GM19193 (cell line): Measurements from ENCODE around the gene CXCR3.
A peak's percentile ranks its signal among the peaks of the same experiment; 100 is the strongest.

Experiments used
- POLR2A ChIP-seq: IDR thresholded peaks from 4 replicates; pipeline ENCODE4 v1.6.1; 2011; ENCODE audit not compliant: insufficient read depth, insufficient read length; ENCODE audit errors: extremely low read depth

The CXCR3 gene

DNA sequence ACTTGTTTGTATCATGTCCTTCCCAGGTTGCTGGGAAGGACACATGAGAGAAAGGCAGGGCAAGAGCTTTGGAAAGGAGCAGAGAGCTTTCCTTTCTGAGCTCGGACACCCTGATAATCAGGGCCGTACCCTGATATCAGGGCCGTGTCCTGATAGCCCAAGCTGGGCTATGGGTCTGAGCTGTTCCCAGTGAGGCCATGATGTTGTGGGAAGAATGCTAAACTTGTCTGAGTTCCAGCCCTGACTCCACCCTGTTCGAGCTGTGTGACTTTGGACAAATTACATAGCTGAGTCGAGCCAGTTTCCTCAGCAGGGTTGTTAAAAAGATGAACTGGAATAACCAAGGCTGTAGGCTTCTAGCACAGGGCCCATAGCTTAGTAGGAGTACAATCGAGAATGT lies 3.3 kb upstream of the CXCR3 start:
- no peak for TF ChIP-seq POLR2A

DNA sequence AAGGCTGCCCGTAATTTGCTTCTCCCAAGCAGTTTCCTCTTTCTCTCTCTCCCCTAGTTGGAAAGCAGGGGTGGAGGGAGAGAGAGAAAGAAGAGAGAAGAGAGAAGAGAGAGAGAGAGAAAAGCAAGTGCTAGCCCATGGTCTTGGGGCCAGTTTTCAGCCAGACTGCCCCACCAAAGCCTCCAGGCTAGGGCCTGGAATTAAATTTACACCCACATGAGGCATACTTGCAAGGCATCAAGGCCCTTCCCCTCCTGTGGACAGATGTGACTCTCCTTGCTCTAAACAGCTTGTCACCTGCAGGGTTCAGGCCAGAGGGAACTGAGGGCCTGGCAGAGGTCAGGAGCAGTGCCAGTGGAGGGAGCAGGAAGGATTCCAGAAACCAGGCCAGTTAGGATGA lies 1.7 kb upstream of the CXCR3 start:
- no peak for TF ChIP-seq POLR2A

DNA sequence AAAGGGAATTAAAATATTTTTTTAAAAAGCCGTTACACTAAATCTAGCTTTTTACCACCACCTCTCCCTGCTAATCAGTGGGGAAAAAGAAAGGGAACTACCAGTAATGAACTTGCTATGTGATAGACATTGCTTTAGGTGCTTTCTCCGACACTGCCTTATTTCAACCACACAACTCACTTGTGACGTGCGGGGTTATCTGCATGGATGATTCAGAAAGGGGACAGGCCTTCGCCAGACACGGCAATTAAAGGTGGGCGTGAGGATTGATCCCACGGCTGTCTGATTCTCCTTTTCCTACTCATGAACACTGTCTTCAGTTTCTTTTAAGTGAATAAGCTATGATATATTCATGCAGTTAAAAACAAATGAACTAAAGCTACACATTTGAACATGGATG lies 882 bp upstream of the CXCR3 start:
- no peak for TF ChIP-seq POLR2A

DNA sequence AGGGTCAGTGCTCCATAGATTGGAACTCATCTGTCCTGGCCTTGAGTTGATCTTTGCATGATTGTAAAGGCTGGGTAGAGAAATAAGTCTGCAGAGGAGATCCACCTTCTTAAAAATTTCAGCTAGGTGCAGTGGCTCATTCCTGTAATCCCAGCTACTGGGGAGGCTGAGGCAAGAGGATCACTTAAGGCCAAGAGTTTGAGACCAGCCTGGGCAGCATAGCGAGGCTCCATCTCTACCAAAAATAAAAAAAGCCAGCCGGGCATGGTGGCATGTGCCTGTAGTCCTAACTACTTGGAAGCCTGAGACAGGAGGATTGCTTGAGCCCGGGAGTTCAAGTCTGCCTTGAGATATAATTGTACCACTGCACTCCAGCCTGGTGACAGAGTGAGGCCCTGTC lies 476 bp upstream of the CXCR3 start:
- no peak for TF ChIP-seq POLR2A

DNA sequence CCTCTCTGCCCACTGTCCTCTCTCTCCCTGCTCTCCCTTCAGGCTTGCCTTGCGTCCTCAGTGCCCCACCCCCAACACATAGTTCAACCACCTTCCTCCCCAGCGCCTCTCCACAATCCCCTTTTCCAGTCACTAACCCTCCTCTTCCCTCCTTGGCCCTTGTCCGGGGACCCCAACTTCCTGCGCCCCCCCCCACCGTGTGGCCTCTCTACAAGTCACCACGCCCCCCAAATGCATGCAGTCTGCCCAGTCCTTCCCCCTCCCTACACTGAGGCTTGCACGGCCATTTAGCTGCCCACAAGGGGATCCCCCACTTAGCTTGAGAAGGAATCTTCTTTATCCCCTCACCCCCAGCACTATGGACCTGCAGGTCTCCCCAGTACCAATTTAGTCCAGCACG lies 569 bp downstream of the CXCR3 start:
- TF ChIP-seq POLR2A, result no peak

DNA sequence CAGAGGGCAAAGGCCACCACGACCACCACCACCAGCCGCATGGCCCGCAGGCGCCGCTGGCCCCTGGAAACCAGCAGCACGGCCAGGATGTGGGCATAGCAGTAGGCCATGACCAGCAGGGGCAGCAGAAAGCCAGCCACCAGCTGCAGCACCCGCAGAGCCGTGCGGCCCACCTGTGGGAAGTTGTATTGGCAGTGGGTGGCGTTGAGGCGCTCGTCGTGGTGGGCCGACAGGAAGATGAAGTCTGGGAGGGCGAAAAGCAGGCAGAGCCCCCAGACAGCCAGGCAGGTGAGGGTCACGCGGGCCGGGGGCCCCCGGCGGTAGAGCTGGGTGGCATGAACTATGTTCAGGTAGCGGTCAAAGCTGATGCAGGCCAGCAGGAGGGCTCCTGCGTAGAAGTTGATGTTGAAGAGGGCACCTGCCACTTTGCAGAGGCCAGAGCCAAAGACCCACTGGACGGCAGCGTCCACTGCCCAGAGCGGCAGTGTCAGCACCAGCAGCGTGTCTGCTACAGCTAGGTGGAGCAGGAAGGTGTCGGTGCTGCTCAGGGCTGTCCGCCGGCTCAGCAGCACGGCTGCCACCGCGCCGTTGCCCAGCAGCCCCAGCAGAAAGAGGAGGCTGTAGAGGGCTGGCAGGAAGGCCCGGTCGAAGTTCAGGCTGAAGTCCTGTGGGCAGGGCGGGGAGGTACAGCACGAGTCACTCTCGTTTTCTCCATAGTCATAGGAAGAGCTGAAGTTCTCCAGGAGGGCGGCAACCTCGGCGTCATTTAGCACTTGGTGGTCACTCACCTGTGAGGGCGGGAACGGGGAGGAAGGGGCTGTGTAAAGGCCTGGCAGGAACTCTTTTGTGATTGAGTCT lies 1.4 kb downstream of the CXCR3 start:
- peak; percentile 13 for TF ChIP-seq POLR2A

DNA sequence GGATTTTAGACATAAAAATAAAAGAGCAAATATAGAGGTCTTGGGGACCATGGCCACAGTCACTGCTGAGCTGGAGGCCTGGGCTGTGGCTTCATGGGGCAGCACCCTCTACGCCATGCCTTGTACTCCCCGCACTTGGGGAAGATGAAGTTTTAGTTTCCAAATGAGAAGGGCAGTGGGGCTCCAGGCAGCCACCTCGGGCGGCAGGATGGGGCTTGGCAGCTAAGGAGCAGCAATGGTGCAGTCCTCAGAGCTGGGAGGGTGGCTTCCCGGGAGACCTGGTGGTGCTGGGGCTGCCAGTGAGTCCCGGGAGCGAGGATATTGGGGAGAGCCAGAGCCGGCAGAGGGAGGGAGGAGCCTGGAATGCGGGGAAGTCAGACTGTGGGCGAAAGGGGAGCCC lies 2.4 kb downstream of the CXCR3 start:
- TF ChIP-seq POLR2A, result no peak

DNA sequence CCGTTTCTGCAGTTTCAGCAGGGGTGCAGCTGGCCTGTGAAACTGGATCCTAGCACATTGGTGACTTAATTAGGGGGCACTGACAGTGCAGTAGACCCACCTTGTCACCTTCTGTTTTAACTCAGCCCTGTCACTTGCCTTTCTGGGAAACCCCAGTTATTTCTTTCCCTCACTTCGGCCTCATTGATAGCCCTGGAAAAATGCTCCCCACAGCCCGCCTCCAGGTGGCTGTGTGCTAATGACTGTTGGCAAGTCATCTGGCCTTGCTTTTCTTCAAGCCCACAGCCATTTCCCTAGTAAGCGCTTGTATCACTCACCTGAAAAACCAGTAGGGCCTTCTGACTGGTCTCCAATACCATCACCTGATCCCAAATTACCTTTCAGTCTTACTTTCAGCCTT lies 3.3 kb downstream of the CXCR3 start:
- TF ChIP-seq POLR2A, result no peak

DNA sequence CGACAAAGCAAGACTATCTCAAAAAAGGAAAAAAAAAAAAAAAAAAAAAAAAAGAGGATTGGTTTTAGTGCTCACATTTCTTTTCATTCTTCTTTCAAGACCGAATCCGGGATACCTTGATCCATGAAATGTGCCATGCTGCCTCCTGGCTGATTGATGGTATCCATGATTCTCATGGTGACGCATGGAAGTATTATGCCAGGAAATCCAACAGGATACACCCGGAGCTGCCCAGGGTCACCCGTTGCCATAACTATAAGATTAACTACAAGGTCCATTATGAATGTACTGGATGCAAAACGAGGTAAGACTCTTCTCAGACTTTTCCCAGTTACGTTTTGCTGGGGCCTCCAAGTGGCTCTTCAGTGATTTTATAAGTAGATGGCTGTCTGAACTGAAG lies 6.1 kb downstream of the CXCR3 start:
- no peak for TF ChIP-seq POLR2A

DNA sequence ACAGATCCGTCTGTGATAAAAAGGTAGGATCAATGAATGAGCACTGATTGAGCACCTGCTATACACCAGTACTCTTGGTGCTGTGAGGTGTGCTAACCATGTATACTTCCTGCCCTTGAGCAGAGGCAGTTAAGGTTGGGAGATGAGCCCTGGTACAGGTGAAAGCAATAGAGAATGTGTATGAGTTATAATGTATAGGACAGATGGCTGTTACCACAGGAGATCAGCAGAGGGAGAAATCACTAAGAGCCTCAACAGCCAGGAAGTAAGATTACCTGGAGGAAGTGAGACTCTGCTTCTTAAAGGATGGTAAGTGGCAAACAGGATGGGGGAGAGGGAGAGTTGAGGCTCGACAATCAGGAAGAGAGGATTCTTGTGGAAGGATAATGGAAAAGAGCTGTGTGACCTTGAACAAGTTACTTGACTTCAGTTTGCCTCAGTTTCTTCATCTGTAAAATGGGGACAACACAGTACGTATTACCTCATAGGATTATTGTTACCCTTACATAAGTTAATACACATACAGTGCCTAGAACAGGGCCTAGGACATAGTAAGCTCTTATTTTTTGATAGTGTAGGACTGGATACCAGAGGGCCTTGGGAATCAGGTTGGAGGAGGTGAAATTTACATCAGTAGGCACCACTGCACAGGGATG lies 9.1 kb downstream of the CXCR3 start:
- TF ChIP-seq POLR2A, result no peak

DNA sequence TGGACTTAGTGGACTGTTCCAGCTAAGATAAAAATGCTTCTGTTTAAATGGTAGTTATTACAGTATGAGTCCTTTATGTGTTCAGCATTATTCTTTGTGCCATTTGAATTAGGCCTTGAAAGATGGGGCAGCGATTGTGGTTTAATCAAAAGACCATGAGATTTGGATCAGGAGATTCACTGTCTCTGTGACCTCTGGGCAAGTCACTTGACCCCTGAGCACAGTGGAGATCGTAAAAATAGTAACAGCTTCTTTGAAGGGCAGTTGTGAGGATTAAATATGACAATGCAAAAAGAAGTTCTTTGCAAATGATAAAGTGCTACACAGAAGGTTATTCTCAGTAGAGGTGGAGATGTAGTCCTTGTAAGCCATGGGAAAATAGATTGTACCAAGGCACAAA lies 10.8 kb downstream of the CXCR3 start:
- TF ChIP-seq POLR2A, result no peak

DNA sequence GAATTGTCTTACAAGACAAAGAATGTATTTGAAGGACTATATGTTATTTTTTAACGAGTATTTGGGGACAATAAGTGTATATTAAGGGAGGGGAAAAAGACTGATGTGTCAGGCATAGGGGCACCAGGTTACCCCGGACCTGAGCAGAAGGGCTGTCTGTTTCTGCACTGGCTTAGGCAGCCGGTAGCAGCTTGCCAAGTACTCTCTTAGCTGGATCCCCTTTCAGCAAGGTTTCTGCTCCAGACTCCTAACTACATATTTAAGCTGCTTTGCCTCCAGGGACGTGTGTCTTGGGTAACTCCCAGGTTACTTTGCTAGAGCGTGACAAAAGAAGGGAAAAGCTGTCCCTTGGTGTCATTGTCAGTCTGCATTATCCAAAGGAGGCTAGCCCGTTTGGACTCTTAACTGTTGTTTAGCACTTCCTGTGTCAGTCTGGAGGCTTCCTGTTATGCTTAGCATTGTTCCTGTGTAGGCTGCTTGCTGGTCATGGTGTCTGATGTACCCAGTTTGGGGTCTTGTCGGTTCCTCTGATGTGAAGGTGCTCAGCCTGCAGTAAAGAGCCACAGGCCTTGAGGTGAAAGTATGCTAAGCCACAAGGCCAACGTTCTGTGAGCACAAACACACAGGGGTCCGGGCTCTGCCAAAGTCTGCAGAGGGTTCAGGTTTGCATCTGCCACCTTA lies 11.6 kb downstream of the CXCR3 start:
- TF ChIP-seq POLR2A, result no peak

DNA sequence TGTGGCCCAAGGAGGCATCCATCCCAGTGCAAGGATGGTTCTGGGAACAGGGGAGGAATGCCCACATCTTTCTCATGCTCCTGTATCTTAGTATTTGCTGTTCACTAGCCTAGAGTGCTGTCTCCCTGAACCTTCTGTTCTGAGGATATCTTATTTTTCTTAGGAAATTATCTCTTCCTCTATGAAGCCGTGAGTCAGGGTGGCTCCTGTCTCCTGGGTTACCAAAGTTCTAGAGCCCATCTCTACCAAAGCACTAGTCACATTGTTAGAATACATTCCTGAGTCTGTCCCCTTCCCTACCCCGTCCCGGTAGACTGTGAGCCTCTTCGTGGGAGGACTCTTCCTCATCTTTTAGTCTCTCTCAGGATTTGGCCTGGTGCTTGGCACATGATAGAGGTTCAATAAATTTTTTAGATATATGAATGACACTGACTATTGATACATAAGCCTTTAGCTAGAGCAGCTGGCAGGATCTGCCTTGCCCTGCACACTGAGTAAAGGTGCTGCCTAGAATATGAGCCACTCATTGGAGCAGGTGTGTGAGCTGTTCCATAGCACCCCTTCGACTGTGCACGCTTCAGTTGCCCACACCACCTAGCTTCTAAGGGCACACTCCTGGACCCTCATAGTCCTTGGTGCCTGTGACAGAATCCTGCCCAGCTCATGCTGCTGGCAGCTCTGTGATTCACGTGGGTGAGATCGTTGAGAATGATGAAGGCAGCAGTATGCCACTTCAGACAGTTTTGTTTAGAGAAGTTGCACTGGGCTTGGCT lies 13.3 kb downstream of the CXCR3 start:
- no peak for TF ChIP-seq POLR2A

DNA sequence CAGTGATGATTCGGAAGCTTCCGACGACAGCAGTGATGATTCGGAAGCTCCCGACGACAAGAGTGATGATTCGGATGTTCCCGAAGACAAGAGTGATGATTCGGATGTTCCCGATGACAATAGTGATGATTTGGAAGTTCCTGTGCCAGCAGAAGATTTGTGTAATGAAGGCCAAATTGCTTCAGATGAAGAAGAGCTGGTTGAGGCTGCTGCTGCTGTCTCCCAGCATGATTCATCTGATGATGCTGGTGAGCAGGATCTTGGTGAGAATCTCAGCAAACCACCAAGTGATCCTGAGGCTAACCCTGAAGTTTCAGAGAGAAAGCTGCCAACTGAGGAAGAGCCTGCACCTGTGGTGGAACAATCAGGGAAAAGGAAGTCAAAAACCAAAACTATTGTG lies 14.2 kb downstream of the CXCR3 start:
- no peak for TF ChIP-seq POLR2A

DNA sequence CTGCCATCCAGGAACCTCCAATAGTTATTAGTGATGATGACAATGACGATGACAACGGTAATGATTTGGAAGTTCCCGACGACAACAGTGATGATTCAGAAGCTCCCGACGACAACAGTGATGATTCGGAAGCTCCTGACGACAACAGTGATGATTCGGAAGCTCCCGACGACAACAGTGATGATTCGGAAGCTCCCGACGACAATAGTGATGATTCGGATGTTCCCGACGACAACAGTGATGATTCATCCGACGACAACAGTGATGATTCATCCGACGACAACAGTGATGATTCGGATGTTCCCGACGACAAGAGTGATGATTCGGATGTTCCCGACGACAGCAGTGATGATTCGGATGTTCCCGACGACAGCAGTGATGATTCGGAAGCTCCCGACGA lies 14.7 kb downstream of the CXCR3 start:
- TF ChIP-seq POLR2A, result no peak
